ENCODE measurements around the gene RNASEH2B. TPM values are rescaled to one million over a fixed set of nuclear protein-coding genes. Genes with fewer than 3 reads are reported as not detected.
A peak's percentile ranks its signal among the peaks of the same experiment; 100 is the strongest.

The RNASEH2B gene
- total and polyA plus RNA-seq, 12 donors = 30.5 to 86.8 (median 40.1) TPM

DNA sequence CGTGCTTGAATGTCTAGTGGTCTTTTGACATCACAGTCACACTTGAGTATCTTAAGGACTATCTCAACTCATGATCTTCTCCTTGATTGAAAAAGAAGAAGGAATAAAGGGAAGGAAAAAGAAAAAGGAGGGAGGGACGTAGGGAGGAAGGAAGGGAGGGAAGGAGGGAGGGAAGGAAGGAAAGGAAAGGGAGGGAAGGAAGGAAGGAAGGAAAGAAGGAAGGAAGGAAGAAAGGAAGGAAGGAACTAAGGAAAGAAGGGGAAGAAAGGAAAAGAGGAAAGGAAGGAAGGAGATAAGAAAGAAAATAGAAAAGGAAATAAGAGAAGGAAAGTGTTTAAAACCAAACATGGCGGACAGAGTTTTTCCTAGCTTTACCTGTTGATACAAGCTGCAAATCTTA lies 64.7 kb downstream of the RNASEH2B start:
- intact Hi-C loops (cut with DNase I) = loop anchor here in 2 of 10 donors (5.0 kb wide), 2 partner anchors 93 to 98 kb away; no protein-coding TSS in a partner anchor
- 75 to 89% methylated on average over 3 of the region's 3 CpGs for WGBS, 2 donors
- Histone ChIP-seq H3K4me1 (peaks cover 0 to 8% (median 0%) of the 10 kb centered on the region in 9 donors), H3K4me3 (no peak overlapping the region), H3K36me3 (peaks cover 0 to 18% (median 3%) of the 10 kb centered on the region in 9 donors), H3K27me3 (no peaks in the 10 kb centered on the region), H3K27ac (no peak overlapping the region), H3K9me3 (no peaks in the 10 kb centered on the region)
- DNase-seq (no peak), ATAC-seq (no peak)
- TF ChIP-seq, protein P1, sequence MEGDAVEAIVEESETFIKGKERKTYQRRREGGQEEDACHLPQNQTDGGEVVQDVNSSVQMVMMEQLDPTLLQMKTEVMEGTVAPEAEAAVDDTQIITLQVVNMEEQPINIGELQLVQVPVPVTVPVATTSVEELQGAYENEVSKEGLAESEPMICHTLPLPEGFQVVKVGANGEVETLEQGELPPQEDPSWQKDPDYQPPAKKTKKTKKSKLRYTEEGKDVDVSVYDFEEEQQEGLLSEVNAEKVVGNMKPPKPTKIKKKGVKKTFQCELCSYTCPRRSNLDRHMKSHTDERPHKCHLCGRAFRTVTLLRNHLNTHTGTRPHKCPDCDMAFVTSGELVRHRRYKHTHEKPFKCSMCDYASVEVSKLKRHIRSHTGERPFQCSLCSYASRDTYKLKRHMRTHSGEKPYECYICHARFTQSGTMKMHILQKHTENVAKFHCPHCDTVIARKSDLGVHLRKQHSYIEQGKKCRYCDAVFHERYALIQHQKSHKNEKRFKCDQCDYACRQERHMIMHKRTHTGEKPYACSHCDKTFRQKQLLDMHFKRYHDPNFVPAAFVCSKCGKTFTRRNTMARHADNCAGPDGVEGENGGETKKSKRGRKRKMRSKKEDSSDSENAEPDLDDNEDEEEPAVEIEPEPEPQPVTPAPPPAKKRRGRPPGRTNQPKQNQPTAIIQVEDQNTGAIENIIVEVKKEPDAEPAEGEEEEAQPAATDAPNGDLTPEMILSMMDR (IDR thresholded peaks at IDR 0.05) = no peak

DNA sequence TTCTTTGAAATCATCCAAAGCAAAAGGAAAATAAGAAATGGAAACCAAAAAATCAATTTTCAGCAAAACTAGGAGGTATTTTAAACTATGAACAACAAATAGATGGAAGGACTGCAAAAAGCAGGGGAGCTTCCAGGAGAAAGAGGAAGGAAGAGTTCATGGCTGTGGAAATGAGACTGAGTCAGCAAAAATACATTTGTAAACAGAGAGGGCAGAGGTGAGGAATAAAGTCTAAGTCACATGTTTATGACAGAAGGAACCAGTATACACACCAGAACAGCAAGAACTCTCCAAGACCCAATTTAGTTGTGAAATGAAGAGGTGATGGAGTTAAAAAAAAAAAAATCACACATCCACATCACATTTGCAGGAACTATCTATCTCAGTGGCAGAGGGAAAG lies 69.6 kb downstream of the RNASEH2B start:
- peak overlapping the region in 1 of 10 donors; percentile 72 for H3K27ac ChIP-seq
- DNase-seq (no peak), ATAC-seq (peak in 4 of 8 donors; percentile 25 to 66 (median 56))
- H3K4me1 ChIP-seq = peaks cover 0 to 13% (median 0%) of the 10 kb centered on the region in 9 donors
- H3K36me3 ChIP-seq = peaks cover 0 to 6% (median 0%) of the 10 kb centered on the region in 9 donors
- no peak overlapping the region for H3K4me3 ChIP-seq
- TF ChIP-seq, protein P1 (IDR thresholded peaks at IDR 0.05) = no peak
- intact Hi-C loops (cut with DNase I) = no loop called here
- H3K27me3 ChIP-seq = no peaks in the 10 kb centered on the region
- no peaks in the 10 kb centered on the region for H3K9me3 ChIP-seq

DNA sequence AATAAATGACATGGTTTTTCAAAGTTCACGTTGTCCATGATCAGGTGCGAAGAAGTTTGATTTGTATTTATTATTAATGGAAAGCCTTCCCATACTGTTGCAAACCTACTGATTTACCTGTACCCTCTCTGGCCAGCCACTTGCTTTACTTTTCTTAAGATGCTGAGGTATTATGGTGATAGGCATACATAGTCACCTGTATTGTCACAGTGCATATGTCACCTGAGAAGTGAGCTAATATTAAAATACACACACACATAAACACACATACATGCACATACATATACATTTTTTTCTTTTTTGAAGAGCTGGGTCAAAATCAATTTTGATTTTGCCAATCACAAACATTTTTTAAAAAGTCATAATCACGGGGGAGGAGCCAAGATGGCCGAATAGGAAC lies 72.1 kb downstream of the RNASEH2B start:
- Histone ChIP-seq H3K36me3 (peaks cover 0 to under 1% (median 0%) of the 10 kb centered on the region in 9 donors), H3K9me3 (no peaks in the 10 kb centered on the region), H3K27ac (no peak overlapping the region), H3K27me3 (no peaks in the 10 kb centered on the region), H3K4me1 (peaks cover 0 to 13% (median 0%) of the 10 kb centered on the region in 9 donors), H3K4me3 (peak overlapping the region in 1 of 10 donors; percentile 8)
- DNase-seq = no peak
- WGBS, 2 donors = 95 to 97% methylated on average over 4 of the region's 4 CpGs
- ATAC-seq = no peak
- intact Hi-C loops (cut with DNase I) = no loop called here
- TF ChIP-seq, protein P1 (IDR thresholded peaks at IDR 0.05) = no peak

DNA sequence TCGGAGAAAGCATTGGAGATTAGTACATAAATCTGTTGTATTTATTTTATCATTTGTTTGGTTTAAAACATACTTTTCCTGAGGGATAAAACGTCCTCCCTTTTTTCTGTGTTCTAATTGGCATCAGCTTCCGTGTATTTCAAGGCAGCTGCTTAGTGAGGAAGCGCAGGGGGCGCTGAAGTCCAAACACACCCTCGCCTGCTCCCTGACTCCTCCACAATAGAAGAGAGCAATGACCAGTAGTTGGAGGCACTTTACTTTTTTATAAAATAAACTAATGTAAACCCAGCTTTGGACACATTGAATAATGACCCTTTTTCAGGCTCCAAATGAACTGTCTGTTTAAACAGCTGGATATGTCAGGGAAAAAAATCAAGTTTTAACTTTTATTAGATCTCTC lies 79.9 kb downstream of the RNASEH2B start:
- Histone ChIP-seq H3K27me3 (no peaks in the 10 kb centered on the region), H3K9me3 (no peaks in the 10 kb centered on the region), H3K4me1 (peaks cover 0 to 46% (median 29%) of the 10 kb centered on the region in 9 donors), H3K27ac (no peak overlapping the region), H3K4me3 (no peak overlapping the region), H3K36me3 (no peaks in the 10 kb centered on the region)
- peak in 7 of 8 donors; percentile 44 to 73 (median 62) for ATAC-seq
- WGBS, 2 donors = 39% methylated on average over 6 of the region's 6 CpGs
- TF ChIP-seq, protein P1 (IDR thresholded peaks at IDR 0.05) = peak in 7 of 9 donors; percentile 12 to 52 (median 39)
- intact Hi-C loops (cut with DNase I) = no loop called here
- no peak for DNase-seq

Measured in heart right ventricle (tissue), 16 donors.